RWPE1 (cell line): ENCODE results near the gene DMAC2.

ENCODE experiments used
- CTCF ChIA-PET: fragments of 350-600 bp; sonication (Branson Sonifier 250); formaldehyde crosslinking; extraction: SDS; loops from one replicate; lab custom pipeline; 2021; lab: Yijun Ruan, JAX
- POLR2A ChIA-PET: fragments of 400-600 bp; formaldehyde crosslinking; extraction: SDS; loops from one replicate; lab custom pipeline; 2020; ENCODE audit warnings: antibody characterized with exemption; ENCODE audit not compliant: low non-redundant PET; lab: Yijun Ruan, JAX
- DNase-seq: peaks from one replicate; pipeline ENCODE4 v3.0.0; 2012; ENCODE audit warnings: low spot score
- H3K27ac ChIP-seq: fragments of 450-650 bp; 2 replicates; pipeline ENCODE4 v1.5.1; 2017
- CTCF ChIP-seq: fragments of 450-650 bp; conservative IDR thresholded peaks from 2 replicates; pipeline ENCODE4 v1.5.1; 2017; ENCODE audit warnings: low read depth, mild to moderate bottlenecking

The DMAC2 gene

GRCh38 chr19:41443813-41444455, 4.2 kb upstream of the DMAC2 start:
- ChIA-PET CTCF (interaction anchor here (0.9 to 1.2 kb wide), 2 partner anchors 119 to 120 kb away, joined by 3 to 5 read pairs; no protein-coding TSS in a partner anchor), POLR2A (no interaction called here)
- TF ChIP-seq CTCF = no peak
- DNase-seq = no peak
- H3K27ac ChIP-seq = no peak overlapping the region

GRCh38 chr19:41442473-41443355, 3.0 kb upstream of the DMAC2 start, which contains the start of gene ERICH4:
Gene ERICH4, plus strand, starts transcription at chr19:41443156. Its CDS starts 14 bp downstream, at chr19:41443170.
- H3K27ac ChIP-seq = no peak within 1 kb of the TSS
- CTCF ChIA-PET = interaction anchor here (1.2 kb wide), 1 partner anchor 121 kb away, joined by 5 read pairs; no protein-coding TSS in a partner anchor
- no peak for DNase-seq
- POLR2A ChIA-PET = no interaction called here
- no peak for TF ChIP-seq CTCF

- peak overlapping the region; percentile 45 for H3K27ac ChIP-seq
- no peak for TF ChIP-seq CTCF
- CTCF ChIA-PET = no interaction called here
- DNase-seq = no peak
- POLR2A ChIA-PET = no interaction called here
Measured at GRCh38 chr19:41441321-41441945, 1.7 kb upstream of the DMAC2 start.

GRCh38 chr19:41437944-41438574, 1.7 kb downstream of the DMAC2 start:
- POLR2A ChIA-PET = interaction anchor here (0.6 kb wide), 1 partner anchor 387 kb away, joined by 8 read pairs; no protein-coding TSS in a partner anchor
- CTCF ChIA-PET = no interaction called here
- H3K27ac ChIP-seq = peak overlapping the region; percentile 15
- TF ChIP-seq CTCF = no peak
- no peak for DNase-seq

GRCh38 chr19:41436674-41436951, 3.1 kb downstream of the DMAC2 start:
- CTCF ChIA-PET = interaction anchor here (0.7 to 2.0 kb wide), 2 partner anchors 13 to 16 kb away, joined by 3 to 7 read pairs; no protein-coding TSS in a partner anchor
- POLR2A ChIA-PET = no interaction called here
- no peak overlapping the region for H3K27ac ChIP-seq
- TF ChIP-seq CTCF = no peak
- no peak for DNase-seq
